Measurements from ENCODE around the gene DECR2.
A peak's percentile ranks its signal among the peaks of the same experiment; 100 is the strongest.
"Not testable (repeated sequence)": the region's sequence is repeated elsewhere in the genome, so short reads cannot be mapped to it uniquely, and the experiment has no call there.

Gene DECR2

GRCh38 chr16:379961-380761 lies 21.5 kb upstream of the DECR2 start:
- H3K27me3 Mint-ChIP-seq: no peaks in the 10 kb centered on the region
- no peaks in the 10 kb centered on the region for H3K9me3 Mint-ChIP-seq
- peak overlapping the region; percentile 62 to 82 for H3K4me3 Mint-ChIP-seq
- ATAC-seq (replicated peaks) (no peak), DNase-seq (no peak)
- H3K4me1 Mint-ChIP-seq: peaks cover 10 to 40% of the 10 kb centered on the region in 2 donors
- peaks cover 5 to 6% of the 10 kb centered on the region in 2 donors for H3K36me3 Mint-ChIP-seq
- peak overlapping the region; percentile 31 for H3K27ac Mint-ChIP-seq

GRCh38 chr16:380762-381011 lies 21.0 kb upstream of the DECR2 start:
- no peak for ATAC-seq (replicated peaks)
- Mint-ChIP-seq H3K9me3 (no peaks in the 10 kb centered on the region), H3K4me3 (peak overlapping the region; percentile 82 to 83), H3K27me3 (no peaks in the 10 kb centered on the region), H3K36me3 (peaks cover 5 to 6% of the 10 kb centered on the region in 2 donors), H3K27ac (no peak overlapping the region), H3K4me1 (peaks cover 10 to 40% of the 10 kb centered on the region in 2 donors)
- no peak for DNase-seq

- Mint-ChIP-seq H3K27ac (no peak overlapping the region), H3K4me3 (peak overlapping the region; percentile 82 to 83), H3K36me3 (peaks cover 2% of the 10 kb centered on the region in 2 donors), H3K9me3 (no peaks in the 10 kb centered on the region), H3K4me1 (peaks cover 11 to 45% of the 10 kb centered on the region in 2 donors), H3K27me3 (no peaks in the 10 kb centered on the region)
- ATAC-seq (replicated peaks) (peak; percentile 16 to 36), DNase-seq (no peak)
Measured at GRCh38 chr16:381012-381788, 20.5 kb upstream of the DECR2 start.

- Mint-ChIP-seq H3K27ac (peak within 1 kb of the TSS; percentile 91), H3K27me3 (no peaks in the 10 kb centered on the region), H3K9me3 (no peaks in the 10 kb centered on the region), H3K36me3 (peaks cover 0 to 1% of the 10 kb centered on the region in 2 donors), H3K4me1 (peaks cover 13 to 48% of the 10 kb centered on the region in 2 donors), H3K4me3 (peak within 1 kb of the TSS; percentile 87 to 89)
- peak; percentile 45 to 69 for ATAC-seq (replicated peaks)
- DNase-seq: peak; percentile 57
Measured at GRCh38 chr16:381789-382717, 19.6 kb upstream of the DECR2 start, which contains the start of gene PGAP6. Gene PGAP6 (minus strand): TSS chr16:381978. CDS start chr16:381821, 157 bp downstream.

- H3K27me3 Mint-ChIP-seq: no peaks in the 10 kb centered on the region
Measured at GRCh38 chr16:383326-384051, 18.2 kb upstream of the DECR2 start.

GRCh38 chr16:386641-387156 lies 15.0 kb upstream of the DECR2 start:
- ATAC-seq (replicated peaks) (no peak), DNase-seq (no peak)
- H3K4me3 Mint-ChIP-seq: no peak overlapping the region
- H3K9me3 Mint-ChIP-seq: no peaks in the 10 kb centered on the region
- H3K4me1 Mint-ChIP-seq: peaks cover 11 to 30% of the 10 kb centered on the region in 2 donors
- no peak overlapping the region for H3K27ac Mint-ChIP-seq
- H3K36me3 Mint-ChIP-seq: no peaks in the 10 kb centered on the region
- no peaks in the 10 kb centered on the region for H3K27me3 Mint-ChIP-seq

More at GRCh38 chr16:383326-384051, 18.2 kb upstream of the DECR2 start:
- Mint-ChIP-seq H3K9me3 (no peaks in the 10 kb centered on the region), H3K4me3 (peak overlapping the region; percentile 87 to 89), H3K4me1 (peaks cover 13 to 48% of the 10 kb centered on the region in 2 donors), H3K36me3 (no peaks in the 10 kb centered on the region), H3K27ac (peak overlapping the region; percentile 91)
- ATAC-seq (replicated peaks): peak; percentile 78 to 85
- peak; percentile 85 for DNase-seq

GRCh38 chr16:387761-388666 lies 13.7 kb upstream of the DECR2 start:
- not testable (repeated sequence) for H3K36me3 Mint-ChIP-seq; ATAC-seq (replicated peaks); H3K27me3 Mint-ChIP-seq; H3K4me3 Mint-ChIP-seq; DNase-seq; H3K9me3 Mint-ChIP-seq; H3K27ac Mint-ChIP-seq
- peaks cover 14 to 29% of the 10 kb centered on the region in 2 donors for H3K4me1 Mint-ChIP-seq

- Mint-ChIP-seq H3K9me3 (no peaks in the 10 kb centered on the region), H3K4me1 (peaks cover 8 to 15% of the 10 kb centered on the region in 2 donors), H3K4me3 (no peak overlapping the region), H3K36me3 (peaks cover 0 to 4% of the 10 kb centered on the region in 2 donors), H3K27me3 (no peaks in the 10 kb centered on the region), H3K27ac (peak overlapping the region; percentile 14)
- DNase-seq (no peak), ATAC-seq (replicated peaks) (no peak)
Measured at GRCh38 chr16:389352-389751, 12.3 kb upstream of the DECR2 start.

- peak; percentile 80 to 84 for ATAC-seq (replicated peaks)
- H3K27ac Mint-ChIP-seq: no peak overlapping the region
- H3K4me3 Mint-ChIP-seq: no peak overlapping the region
- H3K4me1 Mint-ChIP-seq: peaks cover 10 to 13% of the 10 kb centered on the region in 2 donors
- H3K9me3 Mint-ChIP-seq: no peaks in the 10 kb centered on the region
- no peaks in the 10 kb centered on the region for H3K27me3 Mint-ChIP-seq
- peaks cover 0 to 4% of the 10 kb centered on the region in 2 donors for H3K36me3 Mint-ChIP-seq
- DNase-seq: peak; percentile 68
Measured at GRCh38 chr16:391885-392335, 9.8 kb upstream of the DECR2 start.

GRCh38 chr16:392450-393030 lies 9.1 kb upstream of the DECR2 start:
- ATAC-seq (replicated peaks) (no peak), DNase-seq (no peak)
- H3K27me3 Mint-ChIP-seq: no peaks in the 10 kb centered on the region
- H3K36me3 Mint-ChIP-seq: peaks cover 0 to 4% of the 10 kb centered on the region in 2 donors
- peaks cover 10 to 13% of the 10 kb centered on the region in 2 donors for H3K4me1 Mint-ChIP-seq
- no peaks in the 10 kb centered on the region for H3K9me3 Mint-ChIP-seq
- no peak overlapping the region for H3K27ac Mint-ChIP-seq
- no peak overlapping the region for H3K4me3 Mint-ChIP-seq

GRCh38 chr16:396199-396598 lies 5.5 kb upstream of the DECR2 start:
- H3K27ac Mint-ChIP-seq: peak overlapping the region; percentile 95
- DNase-seq (no peak), ATAC-seq (replicated peaks) (no peak)
- H3K27me3 Mint-ChIP-seq: no peaks in the 10 kb centered on the region
- no peaks in the 10 kb centered on the region for H3K9me3 Mint-ChIP-seq
- H3K4me1 Mint-ChIP-seq: peaks cover 29 to 37% of the 10 kb centered on the region in 2 donors
- peak overlapping the region; percentile 88 to 90 for H3K4me3 Mint-ChIP-seq
- H3K36me3 Mint-ChIP-seq: peaks cover 0 to 14% of the 10 kb centered on the region in 2 donors

- ATAC-seq (replicated peaks) (no peak), DNase-seq (no peak)
- Mint-ChIP-seq H3K4me3 (peak overlapping the region; percentile 88 to 90), H3K9me3 (no peaks in the 10 kb centered on the region), H3K27ac (peak overlapping the region; percentile 95), H3K4me1 (peaks cover 28 to 37% of the 10 kb centered on the region in 2 donors), H3K36me3 (peaks cover 0 to 14% of the 10 kb centered on the region in 2 donors), H3K27me3 (no peaks in the 10 kb centered on the region)
Measured at GRCh38 chr16:396605-397004, 5.1 kb upstream of the DECR2 start.
